ENCODE results near the gene FXYD6.
"Not testable (repeated sequence)": the region's sequence is repeated elsewhere in the genome, so short reads cannot be mapped to it uniquely, and the experiment has no call there.

The FXYD6 gene

GRCh38 chr11:117868815-117869561, 7.5 kb downstream of the FXYD6 start:
- DNase-seq, result no peak

- no peak for DNase-seq
These were observed 8.4 kb downstream of the FXYD6 start for GRCh38 chr11:117868088-117868487.

- no peak for DNase-seq
These were observed 9.9 kb downstream of the FXYD6 start for GRCh38 chr11:117866526-117866925.

GRCh38 chr11:117865546-117865945, 10.9 kb downstream of the FXYD6 start:
- DNase-seq, result not testable (repeated sequence)

GRCh38 chr11:117863383-117863782, 13.1 kb downstream of the FXYD6 start:
- no peak for DNase-seq

GRCh38 chr11:117862753-117863152, 13.7 kb downstream of the FXYD6 start:
- DNase-seq, result no peak

- no peak for DNase-seq
These were observed 14.3 kb downstream of the FXYD6 start for GRCh38 chr11:117862019-117862725.

- no peak for DNase-seq
These were observed 15.1 kb downstream of the FXYD6 start for GRCh38 chr11:117861151-117862018.

GRCh38 chr11:117860139-117860538, 16.3 kb downstream of the FXYD6 start:
- no peak for DNase-seq

- DNase-seq, result no peak
These were observed 16.9 kb downstream of the FXYD6 start for GRCh38 chr11:117859488-117860112.

- DNase-seq, result no peak
These were observed 17.4 kb downstream of the FXYD6 start for GRCh38 chr11:117859061-117859460.

GRCh38 chr11:117857734-117858414, 18.6 kb downstream of the FXYD6 start:
- DNase-seq, result no peak

- DNase-seq, result no peak
These were observed 20.4 kb downstream of the FXYD6 start for GRCh38 chr11:117855912-117856651.

- DNase-seq, result no peak
These were observed 21.1 kb downstream of the FXYD6 start for GRCh38 chr11:117855186-117855845.

GRCh38 chr11:117852309-117852708, 24.1 kb downstream of the FXYD6 start:
- DNase-seq, result no peak

GRCh38 chr11:117851852-117852251, 24.6 kb downstream of the FXYD6 start:
- no peak for DNase-seq

- DNase-seq, result no peak
These were observed 25.4 kb downstream of the FXYD6 start for GRCh38 chr11:117851106-117851505.

- no peak for DNase-seq
These were observed 26.6 kb downstream of the FXYD6 start for GRCh38 chr11:117849781-117850414.

GRCh38 chr11:117843666-117844484, 32.6 kb downstream of the FXYD6 start:
- peak; percentile 89 for DNase-seq

All from CD4-positive, alpha-beta T cell treated with Interleukin-17A for 4 hours (primary cell).